Measurements from ENCODE around the gene C1QB. TPM values are rescaled to one million over a fixed set of nuclear protein-coding genes. Genes with fewer than 3 reads are reported as not detected.

C1QB gene
- total and polyA plus RNA-seq, 2 of the 8 experiments (the other 6 are each of a cell fraction or from before 2014, with no cell fraction given), result not detected

DNA sequence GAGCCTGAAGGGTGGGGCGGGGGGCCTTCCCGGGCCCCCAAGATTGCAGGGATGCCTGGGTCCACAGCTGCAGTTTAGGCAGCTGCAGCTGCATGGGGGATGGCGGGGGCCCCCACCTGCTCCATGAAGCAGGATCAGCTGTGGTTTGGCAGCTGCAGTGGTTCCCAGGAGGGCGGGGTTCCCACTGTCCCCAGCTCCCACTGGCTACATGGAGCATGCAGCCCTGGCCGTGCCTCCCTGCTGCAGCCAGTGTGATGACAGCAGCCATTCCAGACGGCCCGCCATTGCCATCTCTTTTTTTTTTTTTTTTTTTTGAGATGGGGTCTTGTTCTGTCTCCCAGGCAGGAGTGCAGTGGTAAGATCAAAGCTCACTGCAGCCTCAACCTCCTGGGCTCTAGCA, 17.6 kb upstream of the C1QB start:
- Histone ChIP-seq H3K23ac (ENCODE audit: insufficient read length) (no peak overlapping the region), H3K18ac (ENCODE audit: extremely low read depth, low read length) (no peak overlapping the region), H3K36me3 (ENCODE audit: control insufficient read depth in 2 of 4, insufficient read depth in 4 of 4, low read length in 3 of 4) (no peaks in the 10 kb centered on the region), H2BK15ac (ENCODE audit: low read length) (no peak overlapping the region), H4K91ac (replicated peaks; ENCODE audit: insufficient read length, low read length) (no peak overlapping the region), H3K27me3 (replicated peaks in 1 of 4; ENCODE audit: control insufficient read depth in 3 of 4, extremely low read depth in 1 of 4, insufficient read depth in 3 of 4, low read length in 3 of 4) (no peaks in the 10 kb centered on the region), H3K56ac (replicated peaks; ENCODE audit: insufficient read length, low read depth, low read length) (no peak overlapping the region), H3K14ac (ENCODE audit: insufficient read length) (no peak overlapping the region), H3K9me3 (ENCODE audit: insufficient read depth in 2 of 2, low read depth in 1 of 2, low read length in 1 of 2) (peaks cover 6 to 8% of the 10 kb centered on the region in 2 experiments; a peak in 2 of 4 replicates), H3K9ac (replicated peaks in 1 of 4; ENCODE audit: extremely low read depth in 1 of 4, low read depth in 3 of 4, low read length in 3 of 4) (no peak overlapping the region), H2AFZ (ENCODE audit: low read length) (no peak overlapping the region), H2BK20ac (ENCODE audit: low read length) (no peak overlapping the region), H3K4me3 (ENCODE audit: extremely low read depth in 1 of 4, insufficient read depth in 2 of 4, low read depth in 3 of 4, low read length in 4 of 4) (no peak overlapping the region), H3K23me2 (ENCODE audit: low read depth, low read length) (no peaks in the 10 kb centered on the region), H2AK5ac (ENCODE audit: low read depth, low read length) (no peak overlapping the region), H2BK120ac (replicated peaks; ENCODE audit: low read depth, low read length) (no peak overlapping the region), H3K79me1 (ENCODE audit: low read depth, low read length) (no peaks in the 10 kb centered on the region), H4K20me1 (replicated peaks in 1 of 2; ENCODE audit: control insufficient read depth in 1 of 2, insufficient read depth in 2 of 2, low read length in 2 of 2) (no peaks in the 10 kb centered on the region), H2BK12ac (ENCODE audit: low read depth, low read length) (no peak overlapping the region), H3K27ac (ENCODE audit: low read depth, low read length) (no peak overlapping the region), H3K4ac (replicated peaks; ENCODE audit: insufficient read length, low read depth, low read length) (no peak overlapping the region), H3K4me2 (ENCODE audit: insufficient read depth in 1 of 2, low read depth in 2 of 2, low read length in 2 of 2) (no peak overlapping the region), H3K79me2 (ENCODE audit: control insufficient read depth in 1 of 2, insufficient read depth in 2 of 2, low read length in 2 of 2) (no peaks in the 10 kb centered on the region), H4K5ac (ENCODE audit: insufficient read length, low read depth, low read length) (no peak overlapping the region), H4K8ac (ENCODE audit: extremely low read depth, insufficient read depth, low read length) (no peak overlapping the region), H2BK5ac (ENCODE audit: low read depth, low read length) (no peak overlapping the region), H3K4me1 (replicated peaks in 1 of 4; ENCODE audit: control insufficient read depth in 3 of 4, insufficient read depth in 4 of 4, low read length in 3 of 4) (peaks cover 0 to 9% (median 5%) of the 10 kb centered on the region in 4 experiments; a peak in 6 of 7 replicates)
- 77% methylated on average over 3 of the region's 7 CpGs; no CpG with 5 or more reads in 1 of the 2 experiments for WGBS, 2 experiments (ENCODE audit: extremely low coverage in 1 of 2, insufficient coverage in 1 of 2, insufficient read length in 1 of 2, insufficient replicate concordance in 2 of 2, low coverage in 1 of 2, low lambda C conversion rate in 2 of 2, missing lambda C conversion rate in 1 of 2)
- POLR2A ChIA-PET (ENCODE audit: partially characterized antibody), result interaction anchor here (1.1 to 1.5 kb wide), 2 partner anchors 79 to 108 kb away, joined by 3 to 4 read pairs; no protein-coding TSS in a partner anchor
- CTCF ChIA-PET (ENCODE audit: partially characterized antibody), result interaction anchor here (0.6 to 3.5 kb wide), 9 partner anchors 11 to 370 kb away, joined by 3 to 16 read pairs (median 4); no protein-coding TSS in a partner anchor
- FAIRE-seq, result no peak
- DNase-seq (ENCODE audit: low read depth in 1 of 2, low spot score in 2 of 2), result no peak
- TF ChIP-seq SAP30 (IDR thresholded peaks at IDR 0.05; ENCODE audit: insufficient read depth, insufficient replicate concordance, low read length) (no peak), SUZ12 (IDR thresholded peaks at IDR 0.05; ENCODE audit: low read length) (no peak), SIRT6 (IDR thresholded peaks at IDR 0.05; ENCODE audit: low read length) (no peak), SRF (IDR thresholded peaks at IDR 0.05; ENCODE audit: low read depth, low read length) (no peak), ZNF274 (IDR thresholded peaks at IDR 0.05; ENCODE audit: borderline replicate concordance, extremely low read depth, low read length) (no peak), RBBP5 (IDR thresholded peaks at IDR 0.05; ENCODE audit: borderline replicate concordance, low read depth, low read length) (no peak), TBP (IDR thresholded peaks at IDR 0.05; ENCODE audit: low read depth, low read length) (no peak), KDM5A (IDR thresholded peaks at IDR 0.05; ENCODE audit: low read length) (no peak), RFX5 (IDR thresholded peaks at IDR 0.05; ENCODE audit: borderline replicate concordance, low read depth, low read length) (no peak), CEBPB (IDR thresholded peaks at IDR 0.05; ENCODE audit: low read depth, low read length) (no peak), EP300 (IDR thresholded peaks at IDR 0.05; ENCODE audit: borderline replicate concordance in 1 of 2, low read depth in 2 of 2, low read length in 2 of 2) (no peak), JUN (IDR thresholded peaks at IDR 0.05; ENCODE audit: low read depth, low read length) (no peak), CHD1 (IDR thresholded peaks at IDR 0.05; ENCODE audit: low read depth, low read length) (no peak), SP2 (IDR thresholded peaks at IDR 0.05; ENCODE audit: low read length) (no peak)
